ENCODE measurements around the gene RBM33. TPM values are rescaled to one million over a fixed set of nuclear protein-coding genes. Genes with fewer than 3 reads are reported as not detected.

RBM33 gene
- polyA plus RNA-seq, 1 experiment = 5.0 TPM

GRCh38 chr7:155750255-155751125, 106.0 kb downstream of the RBM33 start:
- CTCF ChIA-PET = interaction anchor here (1.7 kb wide), 1 partner anchor 17 kb away, joined by 5 read pairs; no protein-coding TSS in a partner anchor
- DNase-seq (ENCODE audit: low read depth) = no peak

GRCh38 chr7:155751409-155751808, 106.9 kb downstream of the RBM33 start:
- Histone ChIP-seq H3K27me3 (ENCODE audit: control insufficient read depth, insufficient read depth, low read length) (no peaks in the 10 kb centered on the region), H3K36me3 (ENCODE audit: control insufficient read depth, insufficient read depth, low read length) (peaks cover 2% of the 10 kb centered on the region), H3K4me3 (ENCODE audit: low read depth, low read length) (no peak overlapping the region)
- ChIA-PET CTCF (interaction anchor here (1.7 kb wide), 1 partner anchor 16 kb away, joined by 5 read pairs; no protein-coding TSS in a partner anchor), POLR2A (no interaction called here)
- TF ChIP-seq CTCF (IDR thresholded peaks at IDR 0.05; ENCODE audit: insufficient read depth, low read depth, low read length) = no peak
- DNase-seq (ENCODE audit: low read depth) = no peak

More at GRCh38 chr7:155750255-155751125, 106.0 kb downstream of the RBM33 start:
- no peak for TF ChIP-seq CTCF (IDR thresholded peaks at IDR 0.05; ENCODE audit: insufficient read depth, low read depth, low read length)
- Histone ChIP-seq H3K27me3 (ENCODE audit: control insufficient read depth, insufficient read depth, low read length) (no peaks in the 10 kb centered on the region), H3K36me3 (ENCODE audit: control insufficient read depth, insufficient read depth, low read length) (peaks cover 4% of the 10 kb centered on the region), H3K4me3 (ENCODE audit: low read depth, low read length) (no peak overlapping the region)
- POLR2A ChIA-PET = no interaction called here

- POLR2A ChIA-PET = no interaction called here
- no peak overlapping the region for H3K4me3 ChIP-seq (ENCODE audit: low read depth, low read length)
- H3K27me3 ChIP-seq (ENCODE audit: control insufficient read depth, insufficient read depth, low read length) = no peaks in the 10 kb centered on the region
- DNase-seq (ENCODE audit: low read depth) = no peak
- TF ChIP-seq CTCF (IDR thresholded peaks at IDR 0.05; ENCODE audit: insufficient read depth, low read depth, low read length) = no peak
- CTCF ChIA-PET = no interaction called here
- peaks cover 1% of the 10 kb centered on the region for H3K36me3 ChIP-seq (ENCODE audit: control insufficient read depth, insufficient read depth, low read length)
Observed at GRCh38 chr7:155752756-155753445, 108.4 kb downstream of the RBM33 start.

GRCh38 chr7:155753446-155753965, 109.0 kb downstream of the RBM33 start:
- ChIA-PET POLR2A (no interaction called here), CTCF (interaction anchor here (0.8 to 2.2 kb wide), 3 partner anchors 9 to 14 kb away, joined by 3 to 9 read pairs (median 5); no protein-coding TSS in a partner anchor)
- H3K4me3 ChIP-seq (ENCODE audit: low read depth, low read length) = no peak overlapping the region
- peaks cover 1% of the 10 kb centered on the region for H3K36me3 ChIP-seq (ENCODE audit: control insufficient read depth, insufficient read depth, low read length)
- no peak for DNase-seq (ENCODE audit: low read depth)
- no peak for TF ChIP-seq CTCF (IDR thresholded peaks at IDR 0.05; ENCODE audit: insufficient read depth, low read depth, low read length)
- no peaks in the 10 kb centered on the region for H3K27me3 ChIP-seq (ENCODE audit: control insufficient read depth, insufficient read depth, low read length)

- POLR2A ChIA-PET = no interaction called here
- no peak for DNase-seq (ENCODE audit: low read depth)
- no peaks in the 10 kb centered on the region for H3K27me3 ChIP-seq (ENCODE audit: control insufficient read depth, insufficient read depth, low read length)
- no peak overlapping the region for H3K4me3 ChIP-seq (ENCODE audit: low read depth, low read length)
- H3K36me3 ChIP-seq (ENCODE audit: control insufficient read depth, insufficient read depth, low read length) = peaks cover 2% of the 10 kb centered on the region; the same call in 1 of the 2 replicates
- no peak for TF ChIP-seq CTCF (IDR thresholded peaks at IDR 0.05; ENCODE audit: insufficient read depth, low read depth, low read length)
- CTCF ChIA-PET = interaction anchor here (0.8 to 2.2 kb wide), 4 partner anchors 8 to 155 kb away, joined by 3 to 9 read pairs (median 4); no protein-coding TSS in a partner anchor
Observed at GRCh38 chr7:155754165-155754564, 109.7 kb downstream of the RBM33 start.
